HG02798 (cell line): ENCODE data around the gene BTBD8.

Source experiments
- ATAC-seq: cut with Tn5 transposase; IDR thresholded peaks from one replicate; pipeline ENCODE4 v1.9.1; 2021; ENCODE audit warnings: mild to moderate bottlenecking; ENCODE audit not compliant: unreplicated experiment, poor library complexity

BTBD8 gene

GRCh38 chr1:92186081-92186480 is 105.9 kb downstream of the BTBD8 start:
- no peak for ATAC-seq

GRCh38 chr1:92188436-92189255 is 108.5 kb downstream of the BTBD8 start:
- no peak for ATAC-seq

- no peak for ATAC-seq
Observed at GRCh38 chr1:92191726-92192125, 111.6 kb downstream of the BTBD8 start.

GRCh38 chr1:92192246-92192645 is 112.1 kb downstream of the BTBD8 start:
- no peak for ATAC-seq

- ATAC-seq = no peak
Observed at GRCh38 chr1:92194511-92194910, 114.4 kb downstream of the BTBD8 start.

- ATAC-seq = no peak
Observed at GRCh38 chr1:92201973-92202372, 121.8 kb downstream of the BTBD8 start.

- ATAC-seq = no peak
Observed at GRCh38 chr1:92203105-92203504, 123.0 kb downstream of the BTBD8 start.

GRCh38 chr1:92210701-92211100 is 130.6 kb downstream of the BTBD8 start:
- ATAC-seq = no peak

- no peak for ATAC-seq
Observed at GRCh38 chr1:92211166-92211565, 131.0 kb downstream of the BTBD8 start.

GRCh38 chr1:92217721-92218120 is 137.6 kb downstream of the BTBD8 start, which contains the start of gene C1orf146:
TSS of gene C1orf146 (plus strand) at chr1:92217915. CDS start at chr1:92231421, 13,506 bp downstream.
- ATAC-seq = no peak

- no peak for ATAC-seq
Observed at GRCh38 chr1:92218559-92218958, 138.4 kb downstream of the BTBD8 start.

GRCh38 chr1:92219028-92219427 is 138.9 kb downstream of the BTBD8 start:
- ATAC-seq = no peak

- ATAC-seq = no peak
Observed at GRCh38 chr1:92228401-92228800, 148.3 kb downstream of the BTBD8 start.

GRCh38 chr1:92230736-92231135 is 150.6 kb downstream of the BTBD8 start:
- no peak for ATAC-seq
